DMS 273 treated with DMSO at 0.1 percent for 48 hours (cell line): ENCODE data around the gene KCNQ5.

Experiments
- DNase-seq: peaks from one replicate; lab custom pipeline; 2025; lab: John Stamatoyannopoulos, UW

KCNQ5 gene

GRCh38 chr6:73058736-73059135 lies 436.9 kb downstream of the KCNQ5 start:
- DNase-seq, result no peak

- no peak for DNase-seq
Measured at GRCh38 chr6:73062130-73062529, 440.3 kb downstream of the KCNQ5 start.

GRCh38 chr6:73062837-73063236 lies 441.0 kb downstream of the KCNQ5 start:
- DNase-seq, result no peak

DNA sequence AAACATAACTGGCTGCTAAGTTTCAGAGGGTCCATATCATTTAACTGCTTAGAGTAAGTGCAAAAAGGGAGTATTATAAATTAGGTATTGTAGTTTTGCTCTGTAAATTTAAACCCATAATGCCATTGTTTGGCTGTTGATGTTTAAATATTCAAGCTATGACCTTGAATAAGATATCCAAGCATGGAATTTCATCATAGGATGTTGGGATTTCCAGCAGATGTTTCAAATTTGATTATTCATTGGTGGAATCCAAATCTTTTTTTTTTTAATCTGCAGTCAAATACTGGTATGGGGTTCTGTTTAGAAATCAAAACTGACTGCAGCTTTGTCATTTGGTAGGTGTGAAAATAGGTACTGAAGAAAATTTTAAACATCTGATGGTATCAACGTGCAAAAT lies 442.4 kb downstream of the KCNQ5 start:
- DNase-seq, result no peak

DNA sequence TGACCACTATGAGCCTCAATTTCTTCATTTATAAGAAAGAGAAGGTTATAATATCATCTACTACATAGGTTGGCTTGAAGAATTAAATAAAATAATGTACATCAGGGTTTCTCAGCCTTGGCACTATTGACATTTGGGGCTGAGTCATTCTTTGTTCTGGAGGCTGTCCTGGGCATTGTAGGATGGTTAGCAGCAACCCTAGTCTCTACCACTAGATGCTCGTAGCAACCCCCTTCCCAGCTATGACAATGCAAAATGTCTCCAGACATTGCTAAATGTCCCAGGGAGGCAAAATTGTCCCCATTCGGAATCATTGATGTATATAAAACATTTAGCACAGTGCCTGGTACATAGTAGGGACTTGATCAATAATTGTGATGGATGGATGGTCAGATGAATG lies 451.4 kb downstream of the KCNQ5 start:
- DNase-seq, result no peak

GRCh38 chr6:73074175-73074574 lies 452.3 kb downstream of the KCNQ5 start:
- DNase-seq, result no peak

- DNase-seq, result no peak
Measured at GRCh38 chr6:73076211-73076954, 454.5 kb downstream of the KCNQ5 start.

DNA sequence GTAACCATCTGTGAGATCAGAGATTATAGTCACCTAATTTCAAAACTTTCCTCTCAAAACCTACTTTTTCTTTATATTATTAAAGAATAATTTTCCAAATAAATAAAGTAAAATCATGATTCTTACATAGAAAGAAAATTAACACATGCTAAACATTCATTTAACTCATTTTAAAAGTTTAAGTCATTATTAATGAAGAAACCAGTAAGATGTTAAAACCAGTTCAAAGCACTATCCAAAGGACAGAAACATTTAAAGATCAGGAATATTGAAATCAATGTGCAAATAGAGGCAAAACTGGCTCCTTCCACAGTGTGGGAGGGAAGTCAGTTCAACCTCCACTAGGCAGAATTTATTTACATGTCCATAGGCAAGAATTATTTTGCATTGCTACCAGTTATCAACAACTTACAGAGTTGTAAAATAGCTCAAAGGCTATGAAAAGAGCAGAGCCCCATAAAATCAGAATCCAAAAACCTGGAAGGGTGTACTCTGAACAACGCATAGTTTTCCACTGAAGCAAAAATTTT lies 456.5 kb downstream of the KCNQ5 start:
- DNase-seq, result no peak

- no peak for DNase-seq
Measured at GRCh38 chr6:73078908-73079610, 457.2 kb downstream of the KCNQ5 start.

- DNase-seq, result no peak
Measured at GRCh38 chr6:73079611-73079955, 457.7 kb downstream of the KCNQ5 start.

DNA sequence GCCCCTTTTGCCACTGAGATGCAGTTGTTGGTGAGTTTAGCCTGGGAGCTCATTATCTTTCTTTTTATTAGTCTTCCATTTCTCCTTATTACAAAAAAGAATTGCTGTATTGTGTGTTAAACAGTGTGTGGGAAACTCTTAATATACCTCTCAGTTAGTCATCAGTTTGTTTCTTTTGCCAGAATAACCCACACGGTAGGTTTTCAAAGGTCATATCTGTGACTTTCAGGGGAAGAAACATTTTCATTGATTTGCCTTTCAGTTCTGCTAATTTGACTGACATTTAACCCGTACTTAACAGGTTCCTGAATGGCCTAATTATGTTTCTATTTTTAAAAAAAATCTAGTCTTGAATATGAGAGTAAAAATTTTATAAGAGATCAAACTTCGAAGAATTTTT lies 458.1 kb downstream of the KCNQ5 start:
- DNase-seq, result no peak

GRCh38 chr6:73081955-73082354 lies 460.1 kb downstream of the KCNQ5 start:
- DNase-seq, result no peak

DNA sequence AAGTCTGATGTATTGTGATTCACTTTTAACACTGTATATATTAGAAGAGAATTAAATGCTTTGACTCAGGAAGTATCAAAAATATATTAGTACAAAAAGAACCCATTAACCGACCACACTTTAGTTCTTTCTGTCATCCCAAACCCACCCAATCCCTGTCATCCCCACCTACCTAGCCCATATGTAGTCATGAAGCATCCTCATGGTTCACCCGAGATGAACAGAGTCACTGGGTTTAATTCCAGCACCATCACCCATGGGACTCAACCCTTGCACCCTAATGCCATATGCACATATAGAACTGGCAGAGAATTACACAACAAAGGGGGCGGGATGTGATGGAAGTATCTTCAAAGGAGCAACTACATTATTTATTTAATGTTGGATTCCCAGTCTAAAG lies 462.0 kb downstream of the KCNQ5 start:
- DNase-seq, result no peak

GRCh38 chr6:73085443-73085871 lies 463.6 kb downstream of the KCNQ5 start:
- no peak for DNase-seq

- DNase-seq, result no peak
Measured at GRCh38 chr6:73086726-73087125, 464.9 kb downstream of the KCNQ5 start.

GRCh38 chr6:73088138-73088813 lies 466.4 kb downstream of the KCNQ5 start:
- no peak for DNase-seq

DNA sequence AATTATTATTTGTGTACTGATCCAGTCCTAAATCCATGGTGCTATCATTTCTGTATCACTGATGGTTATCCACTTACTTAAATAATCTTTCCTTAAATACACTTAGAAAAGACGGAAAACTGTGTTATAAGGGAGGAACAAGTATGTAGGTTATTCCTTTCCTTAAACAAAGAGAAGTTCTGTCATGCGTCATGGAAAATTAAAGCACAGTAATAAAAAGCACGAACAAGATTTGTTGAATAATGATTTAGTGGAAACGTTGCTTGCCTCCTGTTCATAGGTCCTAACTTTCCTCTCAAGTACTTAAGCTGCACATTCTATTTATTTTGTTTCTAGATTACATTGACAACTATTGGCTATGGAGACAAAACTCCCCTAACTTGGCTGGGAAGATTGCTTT lies 483.1 kb downstream of the KCNQ5 start:
- no peak for DNase-seq

- DNase-seq, result no peak
Measured at GRCh38 chr6:73107016-73107415, 485.2 kb downstream of the KCNQ5 start.

DNA sequence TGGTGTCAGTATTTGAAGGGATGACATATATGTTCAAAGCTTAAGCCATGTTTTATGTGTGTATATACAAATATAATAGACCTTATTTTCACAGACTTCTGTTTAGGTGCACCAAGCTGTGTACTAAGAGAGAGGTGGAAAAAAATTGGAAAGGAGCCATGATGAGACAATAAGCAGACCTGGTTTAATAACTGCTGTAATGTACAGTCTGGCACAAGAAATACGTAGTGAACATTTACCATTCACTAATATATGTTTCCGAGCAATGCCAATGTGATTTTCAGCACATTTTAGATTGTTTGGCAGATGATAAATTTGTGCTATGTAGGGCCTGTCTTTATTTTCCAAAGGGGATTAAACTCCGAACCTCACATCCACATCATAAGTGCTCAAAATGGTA lies 487.1 kb downstream of the KCNQ5 start:
- no peak for DNase-seq

DNA sequence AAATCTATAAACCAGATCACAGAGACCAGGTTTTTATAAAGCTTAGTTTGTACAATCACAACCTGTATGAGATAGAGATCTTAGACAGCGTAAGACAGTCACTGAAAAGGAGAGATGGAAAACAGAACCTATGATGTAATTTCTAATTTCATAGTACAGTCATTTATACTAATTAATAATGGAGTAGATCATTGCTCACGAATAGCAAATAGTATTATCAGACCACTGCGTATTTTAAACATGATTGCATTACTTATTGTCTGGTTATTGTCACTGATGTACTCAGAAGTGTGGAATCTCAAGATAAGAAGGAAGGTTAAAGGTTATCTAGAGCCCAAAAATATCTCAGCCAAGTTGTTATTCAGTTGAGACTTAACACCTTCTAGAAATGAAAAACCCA lies 487.8 kb downstream of the KCNQ5 start:
- DNase-seq, result no peak

GRCh38 chr6:73116330-73116729 lies 494.5 kb downstream of the KCNQ5 start:
- DNase-seq, result no peak

GRCh38 chr6:73121421-73121993 lies 499.6 kb downstream of the KCNQ5 start:
- DNase-seq, result no peak
